Kidney (tissue), 14 donors: ENCODE data around the gene SLIT1. TPM values are rescaled to one million over a fixed set of nuclear protein-coding genes. Genes with fewer than 3 reads are reported as not detected.

ENCODE experiments used
- DNase-seq, 5 donors: peaks; one replicate each; pipeline ENCODE4 v3.0.0-alpha.2; 2013 to 2020
- FAIRE-seq: peaks from 2 replicates; lab custom pipeline; 2012; peaks lifted over from hg19 to GRCh38; lab: Jason Lieb, UNC
- H3K27ac ChIP-seq, 2 donors: one replicate each; pipeline ENCODE4 v1.7.0; 2013; ENCODE audit warnings: low read depth in 2 of 2, low read length in 2 of 2, inconsistent platforms in 1 of 2
- H3K27me3 ChIP-seq: one replicate; pipeline ENCODE4 v1.7.1; 2013; ENCODE audit warnings: low read length, inconsistent platforms; ENCODE audit not compliant: control insufficient read depth, insufficient read depth
- H3K36me3 ChIP-seq, 3 donors: one replicate each; pipeline versions ENCODE4 v1.7.0 to v1.7.1; 2013; ENCODE audit warnings: low read length in 3 of 3, control low read depth in 1 of 3, inconsistent platforms in 1 of 3; ENCODE audit not compliant: insufficient read depth in 3 of 3, control insufficient read depth in 2 of 3
- H3K4me1 ChIP-seq, 3 donors: one replicate each; pipeline versions ENCODE4 v1.7.0 to v1.7.1; 2013; ENCODE audit warnings: low read length in 3 of 3, inconsistent platforms in 1 of 3, low read depth in 1 of 3; ENCODE audit not compliant: control insufficient read depth in 2 of 3, insufficient read depth in 2 of 3
- H3K4me3 ChIP-seq, 3 donors: one replicate each; pipeline versions ENCODE4 v1.7.0 to v1.8.1; 2013; ENCODE audit warnings: low read length in 3 of 3, control low read depth in 1 of 3, inconsistent platforms in 1 of 3
- H3K9ac ChIP-seq, 3 donors: one replicate each; pipeline versions ENCODE4 v1.7.0 to v1.7.1; 2013; ENCODE audit warnings: low read length in 3 of 3, control low read depth in 1 of 3, inconsistent platforms in 1 of 3
- H3K9me3 ChIP-seq, 3 donors: one replicate each; pipeline versions ENCODE4 v1.7.0 to v1.7.1; 2013; ENCODE audit warnings: low read length in 3 of 3, control low read depth in 1 of 3, inconsistent platforms in 1 of 3; ENCODE audit not compliant: control insufficient read depth in 2 of 3, insufficient read depth in 1 of 3
- CTCF ChIP-seq: IDR thresholded peaks from 3 replicates; pipeline ENCODE4 v1.5.1; 2012; ENCODE audit warnings: mild to moderate bottlenecking, moderate library complexity, borderline replicate concordance; ENCODE audit not compliant: insufficient read depth; ENCODE audit errors: extremely low read depth
- intact Hi-C: fragments of 100-400 bp; cut with DNase I; formaldehyde crosslinking; loops from one replicate; pipeline ENCODE4 v1.11.1; 2022
- polyA plus RNA-seq: library from polyadenylated mRNA; stranded (reverse); fragments of 350-450 nt; fragmentation: Illumina TruSeq; extraction: RNeasy Lipid Tissue Mini Kit (QIAGEN cat#74804); gene quantifications from one replicate; pipeline ENCODE4 v1.2.3, GENCODE V29; 2014; ENCODE audit warnings: low read depth, low replicate concordance; ENCODE audit not compliant: insufficient read depth
- total RNA-seq: library from RNA; stranded (reverse); fragmentation: NEBNext Ultra II Directional; extraction: Animal tissue kit (Norgen Biotek cat#: 25700); gene quantifications from one replicate; pipeline ENCODE4 v1.2.1, GENCODE V29; 2021
- donor health status: control.
- donor health status: control.
- donor health status: control.
- donor health status: control.
- donor health status: control.
- donor health status: DM: yes; HTN: yes; CAD: no.
- donor health status: Normal renal cell carcinoma (clear cell type).

The SLIT1 gene
- total and polyA plus RNA-seq, 2 donors from 2014 or later, result 0.06 to 0.35 TPM

DNA sequence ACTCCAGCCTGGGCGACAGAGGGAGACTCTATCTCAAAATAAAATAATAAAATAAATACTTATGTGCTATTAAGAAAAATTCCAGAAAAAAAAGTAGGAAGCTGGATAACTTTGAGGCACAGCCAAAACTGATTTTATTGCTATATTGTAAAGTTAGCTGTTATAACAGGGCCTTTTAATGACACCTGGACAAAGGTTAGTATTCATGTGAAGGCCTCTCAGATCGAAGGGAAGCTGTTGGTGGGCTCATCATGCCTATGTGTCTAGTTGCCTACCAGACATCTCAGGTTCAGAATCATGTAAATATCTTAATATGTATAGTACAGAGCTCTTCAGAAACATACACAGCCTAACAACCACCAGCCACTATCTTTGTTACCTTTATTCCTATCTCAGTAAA lies 210.6 kb downstream of the SLIT1 start:
- no peaks in the 10 kb centered on the region for H3K27me3 ChIP-seq
- intact Hi-C loops, result no loop called here
- FAIRE-seq (no peak), DNase-seq (no peak)
- no peaks in the 10 kb centered on the region for H3K4me1 ChIP-seq
- no peaks in the 10 kb centered on the region for H3K36me3 ChIP-seq
- H3K9ac ChIP-seq, result no peak overlapping the region
- H3K9me3 ChIP-seq, result no peaks in the 10 kb centered on the region
- no peak overlapping the region for H3K27ac ChIP-seq
- H3K4me3 ChIP-seq, result no peak overlapping the region
- no peak for TF ChIP-seq CTCF

DNA sequence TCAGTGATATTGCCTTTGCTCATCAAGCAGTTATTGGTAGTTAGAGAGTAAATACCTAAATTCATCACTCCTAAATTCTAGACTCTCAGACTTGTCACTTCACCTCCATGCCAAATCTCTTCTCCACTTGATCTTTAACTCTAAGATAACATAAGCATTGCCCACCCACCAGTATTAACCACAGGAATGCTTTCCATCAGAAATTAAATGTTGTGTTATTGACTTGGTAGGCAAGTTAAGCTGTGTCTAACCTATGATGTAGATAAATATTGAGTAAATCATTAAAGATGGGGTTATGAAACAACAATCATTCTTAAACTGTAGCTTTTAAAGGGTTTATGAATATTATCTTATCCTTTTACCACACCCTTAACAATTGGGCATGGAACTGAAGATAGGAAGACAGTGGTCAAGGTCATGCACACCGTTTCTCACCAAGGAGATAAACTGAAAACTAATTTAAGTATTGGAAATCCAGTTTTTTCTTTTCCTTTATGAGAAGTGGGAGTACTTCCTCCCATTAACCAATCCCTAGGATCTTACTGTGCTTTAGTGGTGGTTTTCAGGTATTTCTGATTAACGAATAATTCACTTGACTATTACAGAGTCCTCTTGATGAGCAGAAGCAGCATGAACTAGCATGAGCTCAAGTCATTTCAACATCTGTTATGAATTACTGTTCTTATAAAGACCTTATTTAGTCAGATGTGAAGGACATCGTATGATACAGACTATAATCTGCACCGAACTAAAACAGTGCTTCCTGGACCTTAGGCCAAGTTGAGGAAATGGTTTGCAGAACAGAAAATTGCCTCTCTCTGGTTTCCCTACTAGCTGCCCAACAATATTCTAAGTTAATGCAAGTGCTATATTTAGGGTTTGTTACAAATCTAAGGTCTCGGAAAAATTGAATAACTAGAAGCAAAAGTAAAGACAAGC lies 211.7 kb downstream of the SLIT1 start:
- FAIRE-seq (no peak), DNase-seq (no peak)
- Histone ChIP-seq H3K4me3 (no peak overlapping the region), H3K9ac (no peak overlapping the region), H3K27ac (no peak overlapping the region), H3K36me3 (no peaks in the 10 kb centered on the region), H3K27me3 (no peaks in the 10 kb centered on the region), H3K4me1 (no peaks in the 10 kb centered on the region), H3K9me3 (no peaks in the 10 kb centered on the region)
- TF ChIP-seq CTCF, result no peak
- intact Hi-C loops, result no loop called here

- FAIRE-seq (no peak), DNase-seq (peak in 2 of 5 donors; percentile 32 to 42)
- intact Hi-C loops, result no loop called here
- no peaks in the 10 kb centered on the region for H3K4me1 ChIP-seq
- H3K9ac ChIP-seq, result no peak overlapping the region
- TF ChIP-seq CTCF, result no peak
- H3K27me3 ChIP-seq, result no peaks in the 10 kb centered on the region
- H3K36me3 ChIP-seq, result no peaks in the 10 kb centered on the region
- H3K4me3 ChIP-seq, result no peak overlapping the region
- H3K9me3 ChIP-seq, result no peaks in the 10 kb centered on the region
- H3K27ac ChIP-seq, result no peak overlapping the region
These were observed 213.5 kb downstream of the SLIT1 start for GRCh38 chr10:96972264-96972663.
